ENCODE results near the gene MAGEB10.
"Not testable (repeated sequence)": the region's sequence is repeated elsewhere in the genome, so short reads cannot be mapped to it uniquely, and the experiment has no call there.

Gene MAGEB10

GRCh38 chrX:27808226-27808625 lies 436 bp downstream of the MAGEB10 start:
- no peak overlapping the region for H3K4me3 ChIP-seq (ENCODE audit: control insufficient read depth, low read depth, low read length)
- no peak for TF ChIP-seq CTCF (IDR thresholded peaks at IDR 0.05; ENCODE audit: control insufficient read depth, insufficient read depth, low read depth, low read length, missing control alignments)
- DNase-seq (ENCODE audit: low read depth), result no peak

- not testable (repeated sequence) for H3K4me3 ChIP-seq (ENCODE audit: control insufficient read depth, low read depth, low read length); DNase-seq (ENCODE audit: low read depth)
Measured at GRCh38 chrX:27808991-27809859, 1.4 kb downstream of the MAGEB10 start.

- no peak overlapping the region for H3K4me3 ChIP-seq (ENCODE audit: control insufficient read depth, low read depth, low read length)
- TF ChIP-seq CTCF (IDR thresholded peaks at IDR 0.05; ENCODE audit: control insufficient read depth, insufficient read depth, low read depth, low read length, missing control alignments), result no peak
- no peak for DNase-seq (ENCODE audit: low read depth)
Measured at GRCh38 chrX:27815209-27815608, 7.4 kb downstream of the MAGEB10 start.

GRCh38 chrX:27823812-27824211 lies 16.0 kb downstream of the MAGEB10 start:
- TF ChIP-seq CTCF (IDR thresholded peaks at IDR 0.05; ENCODE audit: control insufficient read depth, insufficient read depth, low read depth, low read length, missing control alignments), result no peak
- DNase-seq (ENCODE audit: low read depth), result no peak
- no peak overlapping the region for H3K4me3 ChIP-seq (ENCODE audit: control insufficient read depth, low read depth, low read length)

- no peak for TF ChIP-seq CTCF (IDR thresholded peaks at IDR 0.05; ENCODE audit: control insufficient read depth, insufficient read depth, low read depth, low read length, missing control alignments)
- DNase-seq (ENCODE audit: low read depth), result no peak
- H3K4me3 ChIP-seq (ENCODE audit: control insufficient read depth, low read depth, low read length), result no peak overlapping the region
Measured at GRCh38 chrX:27838185-27838584, 30.4 kb downstream of the MAGEB10 start.

GRCh38 chrX:27840881-27841280 lies 33.1 kb downstream of the MAGEB10 start:
- H3K4me3 ChIP-seq (ENCODE audit: control insufficient read depth, low read depth, low read length), result no peak overlapping the region
- no peak for DNase-seq (ENCODE audit: low read depth)
- TF ChIP-seq CTCF (IDR thresholded peaks at IDR 0.05; ENCODE audit: control insufficient read depth, insufficient read depth, low read depth, low read length, missing control alignments), result no peak

- no peak for DNase-seq (ENCODE audit: low read depth)
- no peak for TF ChIP-seq CTCF (IDR thresholded peaks at IDR 0.05; ENCODE audit: control insufficient read depth, insufficient read depth, low read depth, low read length, missing control alignments)
- no peak overlapping the region for H3K4me3 ChIP-seq (ENCODE audit: control insufficient read depth, low read depth, low read length)
Measured at GRCh38 chrX:27842859-27843258, 35.1 kb downstream of the MAGEB10 start.
